Liver (tissue), 3 donors: Measurements from ENCODE around the gene DISC1.

Source experiments
- CTCF ChIP-seq: fragments of 150-350 bp; IDR thresholded peaks from 2 replicates; pipeline ENCODE4 v1.5.1; 2017; ENCODE audit warnings: improper control_type of control experiment, low read depth, low read length; ENCODE audit not compliant: missing input control
- EGR1 ChIP-seq, 2 donors: IDR thresholded peaks; 2 replicates each; pipeline ENCODE4 v1.6.1; 2016 to 2018; ENCODE audit warnings: antibody characterized with exemption in 2 of 2, low read depth in 2 of 2
- MAX ChIP-seq: IDR thresholded peaks from 2 replicates; pipeline ENCODE4 v1.6.1; 2016; ENCODE audit warnings: antibody characterized with exemption
- TAF1 ChIP-seq: conservative IDR thresholded peaks from 2 replicates; pipeline ENCODE4 v1.6.1; 2016; ENCODE audit warnings: antibody characterized with exemption, mild to moderate bottlenecking
- YY1 ChIP-seq: IDR thresholded peaks from 2 replicates; pipeline ENCODE4 v1.6.1; 2016; ENCODE audit warnings: antibody characterized with exemption, mild to moderate bottlenecking
- donor health status: healthy.
- donor health status: healthy.

- TF ChIP-seq CTCF (no peak), YY1 (no peak), MAX (no peak), TAF1 (no peak), EGR1 (IDR thresholded peaks at IDR 0.05; ENCODE audit: low read depth in 2 of 2) (no peak)
Measured at GRCh38 chr1:231887866-231888265, 261.3 kb downstream of the DISC1 start.
